ENCODE measurements around the gene SLC9C1.

Gene SLC9C1

DNA sequence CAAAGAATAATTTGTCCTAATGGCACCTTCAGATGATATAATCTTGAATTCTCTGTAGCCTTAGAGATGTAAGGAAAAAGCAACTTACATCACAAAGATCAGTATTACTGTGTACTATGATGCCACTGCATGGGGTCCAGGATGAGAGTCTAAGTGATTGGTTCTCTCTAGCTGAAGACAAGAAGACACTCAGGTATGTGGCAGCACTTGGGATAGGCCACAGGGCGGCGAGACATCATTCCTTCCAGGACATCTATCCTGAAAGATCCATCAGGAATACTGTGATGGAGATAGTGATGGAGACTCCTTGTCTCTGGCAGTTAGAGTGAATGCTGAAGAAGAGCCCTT is 41.4 kb upstream of the SLC9C1 start:
- TF ChIP-seq, protein P1, sequence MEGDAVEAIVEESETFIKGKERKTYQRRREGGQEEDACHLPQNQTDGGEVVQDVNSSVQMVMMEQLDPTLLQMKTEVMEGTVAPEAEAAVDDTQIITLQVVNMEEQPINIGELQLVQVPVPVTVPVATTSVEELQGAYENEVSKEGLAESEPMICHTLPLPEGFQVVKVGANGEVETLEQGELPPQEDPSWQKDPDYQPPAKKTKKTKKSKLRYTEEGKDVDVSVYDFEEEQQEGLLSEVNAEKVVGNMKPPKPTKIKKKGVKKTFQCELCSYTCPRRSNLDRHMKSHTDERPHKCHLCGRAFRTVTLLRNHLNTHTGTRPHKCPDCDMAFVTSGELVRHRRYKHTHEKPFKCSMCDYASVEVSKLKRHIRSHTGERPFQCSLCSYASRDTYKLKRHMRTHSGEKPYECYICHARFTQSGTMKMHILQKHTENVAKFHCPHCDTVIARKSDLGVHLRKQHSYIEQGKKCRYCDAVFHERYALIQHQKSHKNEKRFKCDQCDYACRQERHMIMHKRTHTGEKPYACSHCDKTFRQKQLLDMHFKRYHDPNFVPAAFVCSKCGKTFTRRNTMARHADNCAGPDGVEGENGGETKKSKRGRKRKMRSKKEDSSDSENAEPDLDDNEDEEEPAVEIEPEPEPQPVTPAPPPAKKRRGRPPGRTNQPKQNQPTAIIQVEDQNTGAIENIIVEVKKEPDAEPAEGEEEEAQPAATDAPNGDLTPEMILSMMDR (IDR thresholded peaks at IDR 0.05; ENCODE audit: low read length): no peak
- TF ChIP-seq EZH2 (IDR thresholded peaks at IDR 0.05; ENCODE audit: borderline replicate concordance, low read length): no peak
- H3K9me2 ChIP-seq (ENCODE audit: low read depth, low read length): no peaks in the 10 kb centered on the region
- H3K36me3 ChIP-seq (ENCODE audit: insufficient read depth, low read length): no peaks in the 10 kb centered on the region
- no peak overlapping the region for H2AFZ ChIP-seq (ENCODE audit: low read length)
- H3K27me3 ChIP-seq (ENCODE audit: insufficient read depth, low read length): no peaks in the 10 kb centered on the region
- H3K79me2 ChIP-seq (ENCODE audit: insufficient read depth, low read length): no peaks in the 10 kb centered on the region
- no peak overlapping the region for H3K4me2 ChIP-seq (ENCODE audit: low read length)
- no peak overlapping the region for H3K4me3 ChIP-seq (ENCODE audit: low read depth, low read length, poor library complexity, severe bottlenecking)
- H4K20me1 ChIP-seq (ENCODE audit: insufficient read depth, low read length): no peaks in the 10 kb centered on the region
- no peaks in the 10 kb centered on the region for H3F3A ChIP-seq (ENCODE audit: insufficient read depth, low read length)
- peaks cover 5% of the 10 kb centered on the region for H3K4me1 ChIP-seq (ENCODE audit: insufficient read depth, low read length, severe bottlenecking)
- H3K9ac ChIP-seq (ENCODE audit: low read length): no peak overlapping the region
- no peaks in the 10 kb centered on the region for H3K9me3 ChIP-seq (ENCODE audit: low read length)
- no peak overlapping the region for H3K27ac ChIP-seq (ENCODE audit: low read depth, low read length, poor library complexity, severe bottlenecking)

DNA sequence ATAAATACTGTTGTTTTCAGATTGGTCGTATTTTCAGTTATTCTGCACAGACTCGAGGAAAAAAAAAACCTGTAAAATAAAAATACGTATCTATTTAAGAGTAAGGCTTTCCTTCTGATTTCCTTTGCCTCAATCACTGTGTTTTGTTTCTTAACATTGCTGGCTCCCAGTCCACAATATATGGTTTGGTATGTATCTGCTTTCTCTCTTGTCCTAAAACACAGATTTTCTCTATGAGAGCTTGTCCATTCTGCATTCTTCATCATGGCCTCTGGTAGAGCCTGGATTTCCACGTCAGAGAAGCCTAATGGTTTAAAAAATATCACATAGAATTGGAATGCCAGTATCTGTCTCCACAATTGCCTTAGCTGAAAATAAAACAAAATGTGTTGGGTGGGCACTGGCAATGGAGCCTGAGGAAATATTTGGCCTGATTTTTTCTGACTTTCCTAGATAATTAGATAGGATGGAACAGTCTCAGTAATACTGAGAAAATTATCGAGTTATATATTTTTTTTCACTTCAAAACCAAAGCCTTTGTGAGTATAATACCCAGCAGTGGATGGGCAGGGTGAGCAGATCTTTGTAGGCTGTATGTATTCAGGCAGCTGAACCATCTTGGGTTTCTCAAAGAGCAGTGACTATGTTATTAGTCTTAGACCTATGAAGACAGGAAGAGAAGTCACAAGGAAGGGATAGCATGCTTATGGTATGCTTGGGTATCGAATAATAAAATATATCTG is 40.8 kb upstream of the SLC9C1 start:
- no peaks in the 10 kb centered on the region for H3K36me3 ChIP-seq (ENCODE audit: insufficient read depth, low read length)
- H3K9me2 ChIP-seq (ENCODE audit: low read depth, low read length): no peaks in the 10 kb centered on the region
- no peaks in the 10 kb centered on the region for H3F3A ChIP-seq (ENCODE audit: insufficient read depth, low read length)
- peaks cover 5% of the 10 kb centered on the region for H3K4me1 ChIP-seq (ENCODE audit: insufficient read depth, low read length, severe bottlenecking)
- H3K4me3 ChIP-seq (ENCODE audit: low read depth, low read length, poor library complexity, severe bottlenecking): no peak overlapping the region
- no peak overlapping the region for H3K4me2 ChIP-seq (ENCODE audit: low read length)
- H3K27ac ChIP-seq (ENCODE audit: low read depth, low read length, poor library complexity, severe bottlenecking): no peak overlapping the region
- H3K9me3 ChIP-seq (ENCODE audit: low read length): no peaks in the 10 kb centered on the region
- no peak overlapping the region for H3K9ac ChIP-seq (ENCODE audit: low read length)
- no peak overlapping the region for H2AFZ ChIP-seq (ENCODE audit: low read length)
- H4K20me1 ChIP-seq (ENCODE audit: insufficient read depth, low read length): no peaks in the 10 kb centered on the region
- no peaks in the 10 kb centered on the region for H3K79me2 ChIP-seq (ENCODE audit: insufficient read depth, low read length)
- H3K27me3 ChIP-seq (ENCODE audit: insufficient read depth, low read length): no peaks in the 10 kb centered on the region
- no peak for TF ChIP-seq EZH2 (IDR thresholded peaks at IDR 0.05; ENCODE audit: borderline replicate concordance, low read length)

DNA sequence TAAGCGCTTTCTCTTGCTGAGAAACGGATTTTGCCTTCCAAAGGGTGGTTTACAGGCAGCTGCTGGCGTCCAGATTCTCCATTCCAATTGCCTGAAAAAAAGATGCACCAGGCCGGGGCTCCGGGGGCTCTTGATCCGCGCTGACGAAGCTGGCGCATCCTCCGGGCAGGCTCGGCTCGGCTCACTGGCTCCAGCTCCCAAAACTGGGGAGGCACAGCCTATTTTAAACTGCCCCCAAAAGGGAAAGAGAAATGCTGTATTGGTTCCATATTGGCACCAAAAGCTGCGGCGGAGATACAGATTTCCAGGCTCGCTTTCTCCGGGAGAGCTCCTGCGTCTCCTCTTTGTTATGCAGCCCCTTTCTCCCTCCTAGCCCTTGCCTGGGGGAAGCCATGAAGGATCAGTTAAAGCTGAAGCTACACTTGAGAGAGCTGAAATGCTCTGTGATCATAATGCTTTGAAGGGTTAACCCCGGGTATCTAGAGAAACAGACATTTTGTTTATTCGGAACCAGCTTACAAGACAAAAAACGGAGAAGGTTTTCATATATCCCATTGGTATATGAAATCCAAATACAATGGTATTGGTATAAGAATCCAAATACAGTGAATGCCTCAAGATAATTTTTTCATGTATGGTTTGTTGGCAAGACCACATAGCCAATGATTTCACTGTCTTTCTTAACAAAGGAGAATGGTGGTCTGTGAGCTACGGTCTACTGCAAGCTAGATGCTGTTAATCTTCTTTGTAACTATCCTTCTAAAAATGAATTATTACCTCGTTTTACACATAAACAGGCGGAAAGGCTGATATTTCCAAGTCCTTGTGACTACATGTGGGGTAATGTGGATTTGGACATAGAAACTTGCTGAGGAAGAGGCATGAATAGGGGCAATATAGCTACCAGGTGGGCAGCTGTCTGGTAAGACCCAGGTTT is 39.6 kb upstream of the SLC9C1 start:
- H3K9me2 ChIP-seq (ENCODE audit: low read depth, low read length): no peaks in the 10 kb centered on the region
- H3K4me3 ChIP-seq (ENCODE audit: low read depth, low read length, poor library complexity, severe bottlenecking): peak overlapping the region; percentile 53
- H3F3A ChIP-seq (ENCODE audit: insufficient read depth, low read length): no peaks in the 10 kb centered on the region
- H3K27me3 ChIP-seq (ENCODE audit: insufficient read depth, low read length): no peaks in the 10 kb centered on the region
- peaks cover 5% of the 10 kb centered on the region for H3K4me1 ChIP-seq (ENCODE audit: insufficient read depth, low read length, severe bottlenecking)
- peak overlapping the region; percentile 66 for H3K4me2 ChIP-seq (ENCODE audit: low read length)
- H3K27ac ChIP-seq (ENCODE audit: low read depth, low read length, poor library complexity, severe bottlenecking): no peak overlapping the region
- no peaks in the 10 kb centered on the region for H4K20me1 ChIP-seq (ENCODE audit: insufficient read depth, low read length)
- TF ChIP-seq, protein P1 (IDR thresholded peaks at IDR 0.05; ENCODE audit: low read length): no peak
- TF ChIP-seq EZH2 (IDR thresholded peaks at IDR 0.05; ENCODE audit: borderline replicate concordance, low read length): no peak
- H3K79me2 ChIP-seq (ENCODE audit: insufficient read depth, low read length): no peaks in the 10 kb centered on the region
- no peaks in the 10 kb centered on the region for H3K36me3 ChIP-seq (ENCODE audit: insufficient read depth, low read length)
- no peaks in the 10 kb centered on the region for H3K9me3 ChIP-seq (ENCODE audit: low read length)
- no peak overlapping the region; the same call in 1 of the 2 replicates for H3K9ac ChIP-seq (ENCODE audit: low read length)
- H2AFZ ChIP-seq (ENCODE audit: low read length): 0 out of 2 replicates have a peak overlapping the region, but pooled peaks have one; percentile 15

All from OCI-LY1 (cell line).